Activated T-cell treated with anti-CD3 and anti-CD28 coated beads, Interleukin-2, amount 50 U/mL, for 1 hour (primary cell): Measurements from ENCODE around the gene TTC21A.
"Not testable (repeated sequence)": the region's sequence is repeated elsewhere in the genome, so short reads cannot be mapped to it uniquely, and the experiment has no call there.

ENCODE experiments used
- DNase-seq: peaks from one replicate; pipeline ENCODE4 v3.0.0-alpha.2; 2020

The TTC21A gene

DNA sequence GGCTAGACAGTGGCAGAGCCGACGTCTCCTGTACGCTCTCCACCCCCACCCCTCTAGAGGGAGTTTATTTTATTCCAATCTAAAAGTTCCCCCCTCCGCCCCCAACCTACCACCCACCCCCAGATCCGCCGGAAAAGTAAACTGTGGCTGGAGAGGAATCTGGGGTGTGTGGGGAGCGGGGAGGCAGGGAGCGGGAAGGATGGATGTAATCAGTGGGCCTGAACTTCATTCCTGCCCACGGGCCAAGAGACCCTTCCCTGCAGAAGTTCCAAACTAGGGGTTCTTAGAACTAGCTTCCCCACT, 46.4 kb downstream of the TTC21A start:
- DNase-seq = no peak

DNA sequence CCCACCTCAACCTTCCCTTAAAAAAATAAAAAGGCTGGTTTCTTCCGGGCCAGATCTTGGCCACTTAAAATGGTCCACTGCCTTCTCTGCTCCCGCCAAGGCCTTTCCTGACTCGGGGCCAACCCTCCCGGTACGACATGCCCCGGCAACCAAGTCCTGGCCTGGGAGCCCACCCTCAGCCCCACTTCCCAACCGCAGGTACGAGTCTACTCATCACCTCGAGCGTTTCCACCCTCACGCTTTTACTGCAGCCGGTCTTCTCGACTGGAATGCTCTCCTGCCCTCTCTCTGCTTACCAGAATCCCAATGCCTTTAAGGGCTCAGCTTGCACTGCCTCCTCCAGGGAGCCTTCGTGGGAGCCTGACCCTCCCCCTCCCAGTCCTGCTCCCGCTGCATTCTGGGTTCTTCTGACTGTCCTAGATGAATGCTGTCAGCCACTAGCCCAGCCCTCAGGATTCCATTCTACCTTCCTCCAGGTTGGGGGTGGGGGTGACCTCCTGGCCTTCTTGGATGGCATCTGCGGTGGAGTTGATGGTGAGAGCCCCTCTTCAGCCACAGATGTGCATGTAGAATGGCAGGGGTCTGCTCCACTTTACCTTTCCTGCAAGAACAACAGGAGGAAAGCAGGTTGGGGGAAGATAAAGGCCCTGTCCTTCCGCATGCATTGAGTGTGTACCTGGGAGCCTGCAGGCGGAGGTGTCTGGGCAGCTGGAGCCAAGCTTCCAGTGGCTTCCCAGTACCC, 47.0 kb downstream of the TTC21A start:
- no peak for DNase-seq

DNA sequence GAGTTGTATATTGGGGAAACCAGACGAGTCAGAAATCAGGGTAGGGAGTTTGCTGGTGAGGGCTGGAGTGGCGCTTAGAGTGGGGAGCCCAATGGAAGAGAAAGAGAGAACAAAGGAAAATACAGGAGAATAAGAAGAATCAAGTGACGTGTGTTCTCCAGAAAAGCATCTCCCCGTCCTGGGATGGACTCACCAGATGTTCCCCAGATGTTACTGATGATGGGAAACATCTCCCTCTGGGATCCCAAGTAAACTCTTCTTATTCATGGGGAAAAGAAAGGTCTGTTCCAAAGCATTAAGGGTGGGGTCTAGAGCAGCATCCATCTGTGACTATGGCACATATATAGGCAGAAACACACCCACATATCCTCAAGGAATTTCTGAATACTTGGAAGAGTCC, 48.9 kb downstream of the TTC21A start:
- no peak for DNase-seq

DNA sequence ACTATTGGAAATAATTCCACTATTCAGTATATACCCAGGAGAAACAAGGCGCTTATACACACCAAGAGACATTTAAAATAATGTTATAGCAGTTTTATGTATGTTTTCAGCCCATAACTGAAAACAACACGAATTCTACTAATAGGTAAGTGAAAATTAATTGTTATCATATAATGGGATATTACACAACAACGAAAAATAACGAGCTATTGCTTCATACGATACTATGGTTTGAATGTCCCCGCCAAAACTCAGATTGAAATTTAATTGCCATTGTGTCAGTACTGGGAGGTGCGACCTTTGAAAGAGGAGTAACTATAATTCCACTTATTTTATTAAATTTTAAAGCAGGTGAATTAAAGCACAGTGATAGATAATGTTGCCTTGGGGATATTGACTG, 49.9 kb downstream of the TTC21A start:
- DNase-seq = no peak

DNA sequence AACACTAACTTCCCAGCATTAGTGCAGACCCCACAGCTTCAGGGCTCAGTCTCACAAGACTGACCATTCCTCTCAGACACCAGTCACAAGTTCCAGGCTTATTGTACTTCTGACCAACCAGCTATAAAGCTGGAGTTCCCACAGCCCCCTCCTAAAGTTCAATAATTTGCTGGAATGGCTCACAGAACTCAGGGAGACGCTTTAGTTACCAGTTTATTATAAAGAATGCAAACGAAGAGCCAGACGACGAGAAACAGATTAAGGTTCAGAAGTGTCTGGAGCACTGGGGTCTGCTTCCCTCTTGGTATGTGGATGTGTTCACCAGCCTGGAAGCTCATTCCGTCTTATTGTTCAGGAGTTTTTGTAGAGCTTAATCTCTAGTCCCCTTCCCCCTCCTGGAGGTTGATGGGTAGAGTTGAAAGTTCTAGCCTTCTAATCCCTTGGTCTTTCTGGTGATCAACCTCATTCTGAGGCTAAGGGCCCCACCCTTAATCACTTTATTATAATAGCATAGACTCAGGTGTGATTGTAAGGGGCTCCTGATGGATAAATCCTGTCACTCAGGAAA, 50.8 kb downstream of the TTC21A start:
- no peak for DNase-seq

DNA sequence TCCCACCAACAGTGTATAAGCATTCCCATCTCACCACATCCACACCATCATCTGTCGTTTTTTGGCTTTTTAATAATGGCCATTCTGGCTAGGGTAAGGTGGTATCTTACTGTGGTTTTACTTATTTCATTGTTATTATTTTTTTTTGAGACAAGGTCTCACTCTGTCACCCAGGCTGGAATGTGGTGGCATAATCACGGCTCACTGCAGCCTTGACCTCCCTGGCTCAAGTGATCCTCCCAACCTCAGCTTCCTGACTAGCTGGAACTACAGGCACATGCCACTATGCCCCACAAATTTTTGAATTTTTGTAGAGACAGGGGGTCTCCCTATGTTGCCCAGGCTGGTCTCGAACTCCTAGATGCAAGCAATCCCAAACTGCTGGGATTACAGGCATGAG, 56.9 kb downstream of the TTC21A start:
- no peak for DNase-seq

DNA sequence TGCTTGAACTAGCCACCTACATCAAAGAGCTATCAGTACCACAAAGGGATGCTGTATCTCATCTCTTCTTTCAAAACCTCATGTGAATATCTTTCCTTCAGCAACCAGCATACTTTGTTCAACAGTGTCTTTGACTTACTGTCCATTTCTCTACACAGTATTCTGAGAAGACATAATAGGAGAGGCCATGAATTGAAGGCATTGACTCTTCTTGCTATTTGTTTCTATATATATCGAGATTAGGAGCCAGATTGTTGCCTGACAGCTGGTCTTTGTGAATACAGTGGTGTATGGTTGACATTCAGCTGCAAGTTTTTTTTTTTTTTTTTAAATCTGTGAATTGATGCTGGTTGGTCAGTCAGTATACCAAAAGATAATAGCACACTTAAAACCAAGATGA, 58.0 kb downstream of the TTC21A start:
- no peak for DNase-seq

DNA sequence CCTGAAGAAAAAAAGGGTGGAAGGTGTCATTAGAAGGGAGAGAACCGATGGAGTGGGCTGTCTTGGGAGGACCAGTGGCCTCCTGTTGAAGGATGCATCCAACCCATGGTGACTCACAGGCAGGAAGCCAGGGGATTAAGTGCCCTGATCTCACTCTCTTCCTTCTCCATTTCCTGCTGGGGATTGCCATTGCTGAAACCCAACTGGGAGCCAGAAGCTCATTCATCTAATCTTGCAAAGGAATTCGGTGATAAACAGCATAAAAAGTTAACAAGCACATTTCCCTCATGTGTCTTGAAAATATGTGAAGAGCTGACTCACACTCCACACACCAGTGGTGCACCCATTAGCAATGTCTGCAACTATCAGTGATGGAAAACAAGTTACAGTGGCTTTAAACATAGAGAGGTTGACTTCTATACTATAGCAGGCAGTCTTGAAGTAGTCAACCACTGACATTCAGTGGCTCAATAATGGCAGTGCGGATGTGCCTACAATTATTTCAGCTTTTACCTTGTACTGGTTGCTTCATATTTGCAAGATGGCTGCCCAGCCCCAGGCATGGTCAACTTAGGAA, 58.7 kb downstream of the TTC21A start:
- DNase-seq = no peak

DNA sequence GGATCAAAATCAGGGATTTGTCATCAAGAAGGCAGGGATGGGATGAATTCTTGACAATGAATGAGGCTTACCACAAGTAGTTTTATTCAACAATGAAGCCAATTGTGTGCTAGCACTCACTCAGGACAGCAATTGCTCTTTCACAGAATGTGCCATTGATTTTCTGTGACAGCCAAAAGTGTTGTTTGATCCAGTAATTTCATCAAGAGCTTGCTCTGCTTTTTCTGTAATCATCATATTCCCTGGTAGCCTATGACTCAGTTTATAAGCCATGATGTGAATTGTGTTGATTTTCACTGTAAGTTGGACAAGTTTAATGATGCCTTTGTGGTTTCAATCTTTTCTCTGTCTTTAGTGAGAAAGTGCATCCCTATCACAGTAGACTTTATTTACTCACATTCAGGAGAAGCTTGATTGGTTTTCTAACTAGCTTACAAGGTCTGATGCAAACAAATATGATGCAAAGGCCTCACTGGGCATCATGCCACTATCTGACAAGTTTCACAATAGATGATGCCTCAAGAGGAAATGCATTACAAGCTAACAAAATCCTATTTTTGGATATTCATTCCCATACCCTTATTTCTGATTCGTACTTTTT, 59.6 kb downstream of the TTC21A start:
- no peak for DNase-seq

DNA sequence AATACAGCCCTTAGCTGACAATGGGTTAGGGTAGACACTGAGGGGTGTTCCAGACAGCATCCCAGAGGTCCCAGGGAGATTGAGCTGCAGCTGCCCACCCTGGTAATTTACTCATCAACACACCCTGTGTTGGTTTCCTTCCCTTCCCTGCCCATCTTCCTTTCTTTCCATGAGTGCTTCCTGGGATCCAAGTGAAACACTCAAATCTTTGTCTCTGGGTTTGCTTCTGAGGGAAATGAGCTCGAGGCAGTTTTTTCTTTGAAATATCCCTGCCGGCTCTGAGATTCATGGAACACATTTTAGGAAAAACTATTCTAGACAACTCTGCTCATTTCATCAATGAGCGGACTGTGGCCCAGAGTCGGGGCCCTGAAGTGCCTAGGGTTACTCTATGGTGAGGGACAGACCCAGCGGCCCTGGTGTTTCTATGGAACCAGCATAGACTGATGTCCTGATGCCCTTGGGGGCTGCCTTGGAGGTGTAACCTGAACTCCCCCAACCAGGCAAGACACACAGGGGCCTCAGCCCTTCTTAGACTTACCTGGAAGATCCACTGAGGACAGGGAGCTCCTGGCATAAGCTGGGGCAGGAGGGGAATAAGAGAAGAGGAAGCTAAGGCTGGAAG, 60.8 kb downstream of the TTC21A start:
- DNase-seq = no peak

DNA sequence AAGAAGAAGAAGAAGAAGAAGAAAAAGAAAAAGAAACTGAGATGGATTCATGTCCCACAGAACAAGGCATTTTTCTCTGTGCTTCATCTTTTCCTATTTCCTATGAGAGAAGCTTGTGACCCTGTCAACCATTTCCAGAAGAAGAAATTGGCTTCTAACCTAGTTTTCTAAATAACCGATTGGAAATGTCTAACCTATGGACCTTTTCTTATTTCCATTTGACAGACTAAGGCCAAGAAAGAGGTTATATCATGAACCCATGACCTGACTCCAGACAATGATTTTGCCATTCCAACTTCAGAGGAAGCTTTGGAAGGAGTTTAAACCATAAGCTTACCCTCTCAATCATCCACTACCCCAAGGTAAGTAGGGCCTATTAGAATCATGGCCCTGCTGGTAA, 62.2 kb downstream of the TTC21A start:
- no peak for DNase-seq

DNA sequence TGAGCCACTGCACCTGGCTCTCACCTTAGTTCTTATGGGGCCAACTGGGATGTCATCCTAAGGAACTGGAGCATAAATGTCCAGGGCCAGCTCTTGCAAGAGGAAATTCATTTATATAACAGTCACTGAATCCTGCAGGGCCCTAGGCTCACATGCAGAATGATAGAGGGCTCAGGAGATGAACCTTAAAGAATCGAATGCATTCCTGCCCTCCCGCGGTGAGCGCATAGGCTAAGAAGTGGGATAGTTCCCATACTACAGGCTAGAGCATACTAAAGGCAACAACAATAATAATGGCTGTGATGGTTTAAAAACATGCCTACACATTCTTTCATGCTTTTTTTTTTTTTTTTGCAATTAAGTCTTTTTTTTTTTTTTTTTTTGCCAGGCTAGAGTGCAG, 63.0 kb downstream of the TTC21A start:
- DNase-seq = no peak

DNA sequence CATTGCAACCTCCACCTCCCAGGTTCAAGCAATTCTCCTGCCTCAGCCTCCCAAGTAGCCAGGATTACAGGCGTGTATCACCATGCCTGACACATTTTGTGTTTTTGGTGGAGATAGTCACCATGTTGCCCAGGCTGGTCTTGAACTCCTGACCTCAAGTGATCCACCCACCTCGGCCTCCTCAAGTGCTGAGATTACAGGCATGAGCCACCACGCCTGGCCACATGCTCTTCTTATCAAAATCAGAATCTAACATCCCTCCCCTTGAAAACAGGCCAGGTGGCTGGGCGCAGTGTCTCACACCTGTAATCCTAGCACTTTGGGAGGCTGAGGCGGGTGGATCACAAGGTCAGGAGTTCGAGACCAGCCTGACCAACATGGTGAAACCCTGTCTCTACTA, 63.4 kb downstream of the TTC21A start:
- DNase-seq = not testable (repeated sequence)

DNA sequence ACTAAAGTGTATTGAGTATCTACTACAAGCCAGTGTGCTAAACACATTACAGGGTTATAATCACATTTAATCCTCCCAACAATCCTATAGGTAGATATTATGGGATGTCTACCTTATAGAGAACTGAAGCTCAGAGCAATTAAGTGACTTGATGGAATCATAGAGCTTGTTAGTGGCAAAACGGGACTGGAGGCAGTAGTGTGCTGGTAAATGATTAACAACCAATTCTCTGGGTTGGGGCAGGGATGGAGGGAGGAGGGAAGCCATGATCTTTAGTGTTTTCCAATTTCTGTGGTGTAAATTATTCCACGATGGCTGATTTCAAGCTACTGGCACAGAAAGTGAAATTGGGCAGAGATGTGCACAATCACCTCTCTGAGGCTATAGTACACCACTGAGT, 64.4 kb downstream of the TTC21A start:
- DNase-seq = no peak

DNA sequence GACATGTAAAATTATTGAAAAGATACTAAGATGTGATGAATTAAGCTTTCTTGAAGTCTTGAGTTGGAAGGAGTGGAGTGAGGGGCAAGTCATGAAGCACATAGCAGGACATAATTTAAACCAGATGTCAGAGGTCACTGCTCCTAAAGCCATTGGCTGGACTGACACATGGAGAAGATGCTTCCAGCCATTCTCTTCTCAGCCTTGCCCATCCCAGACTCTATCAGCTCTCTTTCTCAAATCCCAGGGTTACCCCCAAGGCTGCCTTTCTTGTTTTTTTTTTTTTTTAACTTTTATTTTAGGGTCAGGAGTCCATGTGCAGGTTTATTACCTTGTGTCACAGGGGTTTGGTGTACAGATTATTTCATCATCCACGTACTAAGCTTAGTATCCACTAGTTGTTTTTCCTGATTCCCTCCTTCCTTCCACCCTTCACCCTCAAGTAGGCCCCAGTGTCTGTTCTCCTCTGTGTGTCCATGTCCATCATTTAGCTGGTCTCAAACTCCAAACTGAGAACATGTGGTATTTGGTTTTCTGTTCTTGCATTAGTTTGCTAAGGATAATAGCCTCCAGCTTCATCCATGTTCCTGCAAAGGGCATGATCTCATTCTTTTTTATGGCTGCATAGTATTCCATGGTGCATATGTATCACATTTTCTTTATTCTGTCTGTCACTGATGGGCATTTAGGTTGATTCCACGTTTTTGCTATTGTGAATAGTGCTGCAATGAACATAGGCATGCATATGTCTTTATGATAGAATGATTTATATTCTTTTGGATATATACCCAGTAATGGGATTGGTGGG, 66.0 kb downstream of the TTC21A start:
- no peak for DNase-seq

DNA sequence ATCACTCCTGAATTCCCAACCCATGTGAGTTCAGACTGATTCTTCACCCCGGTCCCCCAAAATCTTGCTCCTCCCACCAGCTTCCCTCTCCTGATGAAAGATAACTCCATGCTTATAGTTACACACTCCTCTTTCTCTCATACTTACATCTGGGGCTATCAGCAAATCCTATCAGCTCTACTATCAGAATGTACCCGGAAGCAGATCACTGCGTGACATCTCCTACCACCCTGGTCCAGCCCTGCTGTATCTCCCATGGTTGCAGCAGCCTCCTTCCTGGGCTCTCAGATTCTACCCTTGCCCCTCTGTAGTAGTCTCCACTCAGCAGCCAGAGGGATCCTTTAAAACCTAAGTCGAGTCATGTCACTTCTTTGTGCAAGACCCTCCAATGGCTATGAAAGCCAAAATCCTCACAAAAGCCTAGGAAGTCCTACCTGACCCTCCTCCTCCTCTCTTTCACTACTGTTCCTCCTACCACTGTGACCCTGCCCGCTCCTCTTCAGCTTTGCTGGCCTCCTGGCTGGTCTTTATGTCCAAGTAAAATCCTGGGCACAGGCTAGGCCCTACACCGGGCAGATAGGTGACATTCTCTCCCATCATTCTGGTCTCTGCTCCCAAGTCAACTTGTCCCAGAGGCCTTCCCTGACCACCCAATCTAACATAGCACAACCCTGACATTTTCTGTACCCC, 68.7 kb downstream of the TTC21A start:
- DNase-seq = no peak

DNA sequence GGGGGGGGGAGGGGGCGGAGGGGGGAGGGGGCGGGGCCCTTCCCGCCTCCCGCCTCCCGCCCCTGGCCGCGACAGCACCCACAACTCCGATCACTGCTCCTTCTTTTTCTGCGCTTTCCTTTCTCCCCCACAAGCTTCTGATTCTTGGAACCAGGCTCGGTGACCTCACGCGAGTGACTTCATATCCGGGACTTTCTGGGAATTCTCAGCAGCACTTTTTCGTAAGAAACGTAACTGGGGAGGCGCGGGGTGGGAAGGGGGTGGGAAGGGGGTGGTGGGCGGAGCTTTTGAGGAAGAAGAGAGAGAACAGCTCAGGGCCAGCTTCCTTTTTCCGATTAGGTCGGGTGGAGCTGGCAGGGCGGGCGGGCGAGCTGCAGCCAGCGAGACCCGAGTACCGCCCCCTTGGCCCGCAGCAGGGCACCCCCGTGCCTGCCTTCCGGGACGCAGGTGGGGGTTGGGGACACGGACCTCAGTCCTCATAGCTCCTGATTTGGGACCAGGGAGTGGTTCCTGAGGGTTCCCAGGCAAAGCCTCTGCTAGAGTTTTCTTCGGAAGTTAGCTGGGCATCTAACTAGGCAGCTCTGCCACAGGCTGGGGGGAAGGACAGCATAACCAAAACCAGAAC, 70.3 kb downstream of the TTC21A start:
- peak; percentile 77 for DNase-seq

DNA sequence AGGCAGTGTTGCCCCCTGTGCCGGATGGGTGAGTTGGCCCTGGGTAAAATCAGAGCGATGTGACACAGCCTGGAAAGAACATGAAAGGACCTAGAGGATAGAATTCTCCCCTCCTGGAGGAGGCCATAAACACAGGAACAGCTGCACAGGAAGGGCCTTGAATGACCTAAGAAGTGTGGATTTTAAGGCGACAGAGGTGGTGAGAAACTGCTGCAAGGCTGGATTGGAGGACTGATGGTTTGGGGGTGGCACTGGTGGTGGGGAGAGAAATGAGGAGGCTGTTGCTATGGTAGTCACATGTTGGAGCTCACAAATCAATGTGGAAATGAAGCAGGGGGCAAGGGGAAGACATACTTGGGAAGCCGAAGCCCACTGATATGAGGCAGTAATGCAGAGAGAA, 71.1 kb downstream of the TTC21A start:
- no peak for DNase-seq

DNA sequence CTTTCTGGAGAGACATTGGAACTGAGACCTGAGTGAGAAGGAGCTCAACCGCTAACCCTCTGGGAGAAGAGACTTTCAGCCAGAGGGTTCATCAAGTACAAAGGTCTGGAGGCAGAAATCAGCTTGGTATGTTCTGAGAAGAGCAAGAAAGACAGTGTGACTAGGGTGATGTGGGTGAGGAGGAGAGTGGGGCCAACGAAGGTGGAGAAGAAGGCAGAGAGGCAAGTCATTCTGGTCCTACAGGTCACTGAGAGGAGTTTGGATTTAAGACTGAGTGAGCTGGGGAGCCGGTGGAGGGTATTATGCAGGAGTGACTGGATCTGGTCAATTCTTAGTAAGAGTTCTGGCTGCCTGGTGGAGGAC, 72.7 kb downstream of the TTC21A start:
- no peak for DNase-seq

DNA sequence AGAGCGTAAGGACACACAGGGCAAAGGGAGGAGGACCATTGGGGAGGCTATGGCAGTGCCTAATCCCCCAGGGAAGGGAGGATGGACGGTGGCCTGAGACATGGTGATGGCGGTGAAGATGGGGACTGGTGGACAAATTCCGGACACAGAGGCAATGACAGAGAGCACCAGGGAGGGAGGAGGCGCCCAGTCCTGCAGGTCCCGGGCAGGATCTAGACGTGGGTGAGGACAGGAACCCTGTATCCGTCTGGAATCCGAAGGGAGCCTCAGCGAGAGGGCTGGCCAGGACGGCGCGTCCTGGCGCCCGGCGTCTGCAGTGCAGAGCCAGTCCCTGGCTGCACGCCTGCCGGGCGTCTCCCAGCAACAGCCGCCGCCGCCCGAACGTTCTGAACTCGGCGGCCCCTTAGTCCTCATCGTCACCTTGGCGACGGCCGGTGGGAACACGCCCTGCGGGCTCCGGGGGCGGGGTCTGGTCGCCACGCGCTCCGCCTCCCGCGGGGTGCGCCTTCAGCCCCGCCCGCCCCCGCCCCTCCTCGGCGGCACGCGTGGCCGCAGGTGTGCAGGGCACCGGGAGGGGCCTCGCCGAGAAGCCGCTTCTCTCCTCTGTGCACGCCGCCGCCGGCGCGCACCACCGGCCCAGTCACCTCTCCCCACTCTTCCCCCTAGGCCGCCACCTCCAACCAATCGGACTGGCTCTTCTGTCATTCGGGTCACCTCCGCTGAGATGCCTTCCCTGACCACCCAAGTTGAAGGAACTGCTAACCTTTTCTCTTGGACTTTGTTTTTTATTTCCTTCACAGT, 73.3 kb downstream of the TTC21A start:
- peak; percentile 95 for DNase-seq
